RWPE2 (cell line): ENCODE measurements around the gene ACOT4.

ENCODE experiments used
- ATAC-seq: fragments of 200-7000 bp; cut with Tn5 transposase; 3 replicates; pipeline ENCODE4 v1.9.1; 2021; ENCODE audit warnings: low read depth
- DNase-seq: peaks from one replicate; pipeline ENCODE4 v3.0.0-alpha.2; 2020; ENCODE audit warnings: low spot score
- H3K27ac ChIP-seq: fragments of 450-650 bp; 2 replicates; pipeline ENCODE4 v1.5.1; 2017; ENCODE audit warnings: mild to moderate bottlenecking; ENCODE audit not compliant: poor library complexity, severe bottlenecking
- H3K27me3 ChIP-seq: fragments of 250-450 bp; sonication (Bioruptor Pico); 2 replicates; pipeline ENCODE4 v1.5.1; 2021; ENCODE audit warnings: mild to moderate bottlenecking, moderate library complexity; ENCODE audit not compliant: insufficient read depth, poor library complexity, severe bottlenecking
- H3K36me3 ChIP-seq: fragments of 250-450 bp; sonication (Bioruptor Pico); 2 replicates; pipeline ENCODE4 v1.5.1; 2020; ENCODE audit warnings: low read depth, mild to moderate bottlenecking, moderate library complexity
- H3K4me1 ChIP-seq: fragments of 250-450 bp; sonication (Bioruptor Pico); 2 replicates; pipeline ENCODE4 v1.5.1; 2021; ENCODE audit warnings: mild to moderate bottlenecking, moderate library complexity; ENCODE audit not compliant: insufficient read depth, poor library complexity, severe bottlenecking
- H3K4me3 ChIP-seq: fragments of 250-450 bp; sonication (Bioruptor Pico); 2 replicates; pipeline ENCODE4 v1.5.1; 2021; ENCODE audit warnings: mild to moderate bottlenecking, moderate library complexity; ENCODE audit not compliant: severe bottlenecking
- H3K9me3 ChIP-seq: fragments of 250-450 bp; sonication (Bioruptor Pico); 2 replicates; pipeline ENCODE4 v1.5.1; 2021; ENCODE audit warnings: mild to moderate bottlenecking, moderate library complexity; ENCODE audit not compliant: severe bottlenecking
- TF ChIP-seq, protein P1 (sequence below): fragments of 450-650 bp; IDR thresholded peaks from one replicate; pipeline ENCODE4 v1.5.1; 2017; ENCODE audit warnings: mild to moderate bottlenecking, moderate library complexity; ENCODE audit not compliant: poor library complexity, severe bottlenecking

Gene ACOT4

DNA sequence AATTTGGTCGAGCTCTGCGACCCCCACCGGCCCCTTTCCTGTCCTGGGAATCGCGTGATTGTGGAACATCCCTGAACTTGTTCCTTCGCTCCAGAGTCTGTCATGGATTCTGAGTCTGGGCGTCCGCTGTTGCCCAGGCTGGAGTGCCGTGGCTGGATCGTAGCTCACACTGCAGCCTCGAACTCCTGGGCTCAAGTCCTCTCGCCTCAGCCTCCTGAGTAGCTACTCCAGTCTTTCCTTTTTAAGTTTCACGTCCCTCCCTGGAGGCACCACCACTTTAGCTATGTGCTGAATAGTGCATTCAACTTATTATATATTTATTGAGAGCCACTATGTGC, 21.3 kb downstream of the ACOT4 start:
- no peak for DNase-seq
- H3K27ac ChIP-seq = peak overlapping the region; percentile 6

DNA sequence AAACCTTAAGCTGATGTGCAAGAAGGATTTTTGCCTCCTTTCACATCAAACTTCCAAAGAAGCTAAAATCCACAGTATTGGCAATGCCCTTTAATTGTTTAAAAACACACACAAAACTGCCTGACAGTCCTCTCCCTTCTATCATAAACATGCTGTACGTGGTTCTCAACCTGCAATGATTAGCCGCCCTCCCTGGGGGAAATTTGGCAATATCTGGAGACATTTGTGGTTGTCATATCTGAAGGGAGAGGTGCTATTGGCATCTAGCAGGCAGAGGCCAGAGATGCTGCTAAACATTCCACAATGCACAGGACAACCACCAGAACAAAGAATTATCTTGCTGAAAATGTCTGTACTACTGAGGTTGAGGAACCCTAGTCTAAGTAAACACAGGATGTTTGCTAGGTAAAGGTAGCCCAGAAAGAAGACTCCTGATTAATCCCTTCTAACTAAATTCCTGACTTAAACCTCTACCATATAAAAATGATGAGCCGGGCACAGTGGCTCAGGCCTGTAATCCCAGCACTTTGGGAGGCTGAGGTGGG, 21.8 kb downstream of the ACOT4 start:
- Histone ChIP-seq H3K36me3 (no peaks in the 10 kb centered on the region), H3K9me3 (no peaks in the 10 kb centered on the region), H3K27me3 (no peaks in the 10 kb centered on the region), H3K27ac (no peak overlapping the region), H3K4me1 (no peaks in the 10 kb centered on the region), H3K4me3 (peak overlapping the region; percentile 60)
- TF ChIP-seq, protein P1, sequence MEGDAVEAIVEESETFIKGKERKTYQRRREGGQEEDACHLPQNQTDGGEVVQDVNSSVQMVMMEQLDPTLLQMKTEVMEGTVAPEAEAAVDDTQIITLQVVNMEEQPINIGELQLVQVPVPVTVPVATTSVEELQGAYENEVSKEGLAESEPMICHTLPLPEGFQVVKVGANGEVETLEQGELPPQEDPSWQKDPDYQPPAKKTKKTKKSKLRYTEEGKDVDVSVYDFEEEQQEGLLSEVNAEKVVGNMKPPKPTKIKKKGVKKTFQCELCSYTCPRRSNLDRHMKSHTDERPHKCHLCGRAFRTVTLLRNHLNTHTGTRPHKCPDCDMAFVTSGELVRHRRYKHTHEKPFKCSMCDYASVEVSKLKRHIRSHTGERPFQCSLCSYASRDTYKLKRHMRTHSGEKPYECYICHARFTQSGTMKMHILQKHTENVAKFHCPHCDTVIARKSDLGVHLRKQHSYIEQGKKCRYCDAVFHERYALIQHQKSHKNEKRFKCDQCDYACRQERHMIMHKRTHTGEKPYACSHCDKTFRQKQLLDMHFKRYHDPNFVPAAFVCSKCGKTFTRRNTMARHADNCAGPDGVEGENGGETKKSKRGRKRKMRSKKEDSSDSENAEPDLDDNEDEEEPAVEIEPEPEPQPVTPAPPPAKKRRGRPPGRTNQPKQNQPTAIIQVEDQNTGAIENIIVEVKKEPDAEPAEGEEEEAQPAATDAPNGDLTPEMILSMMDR = no peak
- DNase-seq (no peak), ATAC-seq (no peak; the same call in 2 of the 3 replicates)

More for the DNA sequence above, 21.3 kb downstream of the ACOT4 start:
- H3K36me3 ChIP-seq = no peaks in the 10 kb centered on the region
- TF ChIP-seq, protein P1 = peak; percentile 8
- no peaks in the 10 kb centered on the region for H3K27me3 ChIP-seq
- peak overlapping the region; percentile 60 for H3K4me3 ChIP-seq
- no peaks in the 10 kb centered on the region for H3K4me1 ChIP-seq
- ATAC-seq = no peak; the same call in 2 of the 3 replicates
- H3K9me3 ChIP-seq = no peaks in the 10 kb centered on the region

DNA sequence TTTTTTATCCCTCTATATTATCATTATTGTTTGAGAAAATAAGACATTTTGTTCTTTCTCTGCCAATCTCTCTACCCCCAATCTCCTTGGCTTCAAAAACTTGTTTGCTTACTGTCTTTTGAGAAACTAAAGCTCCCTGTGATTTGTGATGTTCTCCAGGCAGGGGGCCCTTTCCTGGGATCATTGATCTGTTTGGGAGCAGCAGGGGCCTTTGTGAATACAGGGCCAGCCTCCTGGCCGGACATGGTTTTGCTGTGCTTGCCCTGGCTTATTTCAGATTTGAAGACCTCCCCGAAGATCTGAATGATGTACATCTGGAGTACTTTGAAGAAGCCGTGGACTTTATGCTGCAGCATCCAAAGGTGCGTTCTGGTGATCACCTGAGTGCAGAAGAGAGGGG, 25.2 kb downstream of the ACOT4 start:
- Histone ChIP-seq H3K9me3 (no peaks in the 10 kb centered on the region), H3K27me3 (no peaks in the 10 kb centered on the region), H3K36me3 (no peaks in the 10 kb centered on the region), H3K4me3 (no peak overlapping the region), H3K4me1 (no peaks in the 10 kb centered on the region), H3K27ac (no peak overlapping the region)
- DNase-seq = no peak
- TF ChIP-seq, protein P1 = no peak
- no peak for ATAC-seq

DNA sequence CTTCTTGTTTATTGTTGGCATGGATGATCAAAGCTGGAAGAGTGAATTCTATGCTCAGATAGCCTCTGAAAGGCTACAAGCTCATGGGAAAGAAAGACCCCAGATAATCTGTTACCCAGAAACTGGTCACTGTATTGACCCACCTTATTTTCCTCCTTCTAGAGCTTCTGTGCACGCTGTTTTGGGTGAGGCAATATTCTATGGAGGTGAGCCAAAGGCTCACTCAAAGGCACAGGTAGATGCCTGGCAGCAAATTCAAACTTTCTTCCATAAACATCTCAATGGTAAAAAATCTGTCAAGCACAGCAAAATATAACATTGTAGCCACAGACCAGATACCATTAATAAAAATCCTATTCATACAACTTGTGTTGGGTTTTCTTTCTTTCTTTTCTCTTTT, 27.9 kb downstream of the ACOT4 start:
- no peaks in the 10 kb centered on the region for H3K4me1 ChIP-seq
- TF ChIP-seq, protein P1 = no peak
- no peaks in the 10 kb centered on the region for H3K36me3 ChIP-seq
- no peak overlapping the region for H3K4me3 ChIP-seq
- DNase-seq (no peak), ATAC-seq (no peak)
- H3K9me3 ChIP-seq = no peaks in the 10 kb centered on the region
- no peaks in the 10 kb centered on the region for H3K27me3 ChIP-seq
- no peak overlapping the region for H3K27ac ChIP-seq

DNA sequence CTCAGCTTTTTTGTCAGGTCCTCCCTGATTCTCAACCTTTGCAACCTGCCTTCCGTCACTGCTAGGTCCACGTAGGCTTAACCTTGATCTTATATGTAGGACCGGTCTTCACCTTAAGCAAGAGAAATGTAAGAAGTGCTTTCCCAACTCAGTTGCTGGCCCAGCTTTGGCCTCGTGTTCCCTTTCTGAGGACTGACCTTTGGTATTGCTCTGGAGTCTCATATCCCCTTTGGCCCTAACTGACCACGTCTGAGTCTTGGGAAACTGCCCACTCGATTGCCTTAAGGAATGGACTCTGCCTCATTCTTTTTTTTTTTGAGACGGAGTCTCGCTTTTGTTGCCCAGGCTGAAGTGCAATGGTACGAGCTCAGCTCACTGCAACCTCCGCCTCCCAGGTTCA, 28.6 kb downstream of the ACOT4 start:
- H3K9me3 ChIP-seq = no peaks in the 10 kb centered on the region
- DNase-seq = no peak
- no peaks in the 10 kb centered on the region for H3K36me3 ChIP-seq
- H3K27me3 ChIP-seq = no peaks in the 10 kb centered on the region
- H3K4me3 ChIP-seq = no peak overlapping the region
- no peaks in the 10 kb centered on the region for H3K4me1 ChIP-seq
- no peak overlapping the region for H3K27ac ChIP-seq
- ATAC-seq = no peak
- TF ChIP-seq, protein P1 = no peak
